GM21526 (cell line): ENCODE results near the gene FBXL16.
"Not testable (repeated sequence)": the region's sequence is repeated elsewhere in the genome, so short reads cannot be mapped to it uniquely, and the experiment has no call there.

Experiments used
- ATAC-seq: cut with Tn5 transposase; IDR thresholded peaks from one replicate; pipeline ENCODE4 v1.9.1; 2021; ENCODE audit warnings: moderate library complexity; ENCODE audit not compliant: unreplicated experiment, low FRiP score

FBXL16 gene

GRCh38 chr16:705431-706188, at the start of gene FBXL16:
Gene FBXL16, minus strand, starts transcription at chr16:705801. Its CDS starts 8,396 bp downstream, at chr16:697405.
- no peak for ATAC-seq

GRCh38 chr16:754656-755055, 49.1 kb upstream of the FBXL16 start:
- no peak for ATAC-seq

GRCh38 chr16:754121-754607, 48.6 kb upstream of the FBXL16 start:
- ATAC-seq, result not testable (repeated sequence)

- no peak for ATAC-seq
Measured at GRCh38 chr16:752007-752312, 46.4 kb upstream of the FBXL16 start.

GRCh38 chr16:751152-752006, 45.8 kb upstream of the FBXL16 start:
- ATAC-seq, result no peak

- ATAC-seq, result no peak
Measured at GRCh38 chr16:750485-750884, 44.9 kb upstream of the FBXL16 start.

- no peak for ATAC-seq
Measured at GRCh38 chr16:749010-749409, 43.4 kb upstream of the FBXL16 start.

- no peak for ATAC-seq
Measured at GRCh38 chr16:747978-748746, 42.6 kb upstream of the FBXL16 start.

GRCh38 chr16:746637-747036, 41.0 kb upstream of the FBXL16 start:
- no peak for ATAC-seq

GRCh38 chr16:745739-746138, 40.1 kb upstream of the FBXL16 start:
- ATAC-seq, result no peak

- ATAC-seq, result no peak
Measured at GRCh38 chr16:743794-744500, 38.3 kb upstream of the FBXL16 start.

- ATAC-seq, result not testable (repeated sequence)
Measured at GRCh38 chr16:742894-743293, 37.3 kb upstream of the FBXL16 start.

- ATAC-seq, result no peak
Measured at GRCh38 chr16:741986-742629, 36.5 kb upstream of the FBXL16 start.

GRCh38 chr16:740764-741505, 35.3 kb upstream of the FBXL16 start, which contains the start of gene CIAO3:
Gene CIAO3, minus strand, starts transcription at chr16:740997. Its CDS starts 12 bp downstream, at chr16:740985.
- ATAC-seq, result peak; percentile 59

- ATAC-seq, result peak; percentile 15
Measured at GRCh38 chr16:740459-740763, 34.8 kb upstream of the FBXL16 start.

- ATAC-seq, result no peak
Measured at GRCh38 chr16:739560-740458, 34.2 kb upstream of the FBXL16 start.

GRCh38 chr16:736936-737481, 31.4 kb upstream of the FBXL16 start:
- ATAC-seq, result no peak

GRCh38 chr16:735982-736453, 30.4 kb upstream of the FBXL16 start:
- ATAC-seq, result no peak
